22Rv1 (cell line): ENCODE measurements around the gene OR10G7.
"Not testable (repeated sequence)": the region's sequence is repeated elsewhere in the genome, so short reads cannot be mapped to it uniquely, and the experiment has no call there.

Experiments
- CTCF ChIP-seq: fragments of 450-650 bp; IDR thresholded peaks from 2 replicates; pipeline ENCODE4 v1.5.1; 2017; ENCODE audit warnings: mild to moderate bottlenecking
- ZFX ChIP-seq: fragments of 450-650 bp; IDR thresholded peaks from 2 replicates; pipeline ENCODE4 v1.6.1; 2017; ENCODE audit warnings: antibody characterized with exemption, borderline replicate concordance

- not testable (repeated sequence) for TF ChIP-seq CTCF, ZFX
Observed at GRCh38 chr11:124015837-124016236, 25.3 kb downstream of the OR10G7 start.
